Colon (tissue), 2 donors: ENCODE data around the gene KAT2A.

Experiments used
- FAIRE-seq: peaks from 2 replicates; lab custom pipeline; 2012; peaks lifted over from hg19 to GRCh38; lab: Jason Lieb, UNC
- donor health status: control.
- donor health status: control.

The KAT2A gene

GRCh38 chr17:42113293-42114069 lies 7.7 kb downstream of the KAT2A start:
- no peak for FAIRE-seq

GRCh38 chr17:42112552-42113176 lies 8.5 kb downstream of the KAT2A start, which contains the start of gene DHX58:
TSS of gene DHX58 (minus strand) at chr17:42112714. CDS start at chr17:42111892, 822 bp downstream.
- FAIRE-seq = no peak

GRCh38 chr17:42111871-42112551 lies 9.2 kb downstream of the KAT2A start:
- FAIRE-seq = no peak

- FAIRE-seq = no peak
Measured at GRCh38 chr17:42111265-42111636, 9.9 kb downstream of the KAT2A start.

GRCh38 chr17:42110301-42111264 lies 10.6 kb downstream of the KAT2A start:
- FAIRE-seq = no peak

GRCh38 chr17:42109086-42109485 lies 12.1 kb downstream of the KAT2A start:
- FAIRE-seq = no peak

GRCh38 chr17:42107597-42108576 lies 13.3 kb downstream of the KAT2A start:
- FAIRE-seq = no peak

- FAIRE-seq = no peak
Measured at GRCh38 chr17:42107124-42107523, 14.0 kb downstream of the KAT2A start.

GRCh38 chr17:42106009-42106408 lies 15.2 kb downstream of the KAT2A start:
- no peak for FAIRE-seq

GRCh38 chr17:42104264-42104663 lies 16.9 kb downstream of the KAT2A start:
- no peak for FAIRE-seq

GRCh38 chr17:42103221-42103954 lies 17.8 kb downstream of the KAT2A start:
- FAIRE-seq = no peak

GRCh38 chr17:42101513-42102292 lies 19.5 kb downstream of the KAT2A start:
- no peak for FAIRE-seq

GRCh38 chr17:42098730-42099399 lies 22.3 kb downstream of the KAT2A start:
- FAIRE-seq = no peak

GRCh38 chr17:42097691-42098631 lies 23.2 kb downstream of the KAT2A start, which contains the start of gene ZNF385C:
TSS of gene ZNF385C (minus strand) at chr17:42098473. CDS start at chr17:42063056, 35,417 bp downstream.
- no peak for FAIRE-seq

- no peak for FAIRE-seq
Measured at GRCh38 chr17:42096360-42097111, 24.6 kb downstream of the KAT2A start.

GRCh38 chr17:42094375-42095069 lies 26.6 kb downstream of the KAT2A start:
- FAIRE-seq = no peak
